Endothelial cell of umbilical vein (primary cell): ENCODE measurements around the gene VCL. TPM values are rescaled to one million over a fixed set of nuclear protein-coding genes. Genes with fewer than 3 reads are reported as not detected.
A peak's percentile ranks its signal among the peaks of the same experiment; 100 is the strongest.

ENCODE experiments used
- BruUV-seq: library from RNA; stranded (reverse); fragments of 400-500 nt; replicated peaks from 2 replicates; lab custom pipeline; 2021; lab: Mats Ljungman, UMichigan
- CTCF ChIA-PET: fragments of 300-600, 350-600 bp; sonication (Branson Sonifier 250); formaldehyde crosslinking; loops from one replicate; lab custom pipeline; 2021; ENCODE audit warnings: antibody characterized with exemption, inconsistent platforms; lab: Charles Lee
- POLR2A ChIA-PET: fragments of 300-600, 350-600 bp; sonication (Branson Sonifier 250); formaldehyde crosslinking; loops from one replicate; lab custom pipeline; 2021; ENCODE audit warnings: antibody characterized with exemption, inconsistent platforms; lab: Charles Lee
- DNase-seq: peaks from one replicate; pipeline ENCODE4 v3.0.0-alpha.2; 2011; ENCODE audit warnings: low read depth, low spot score
- FAIRE-seq: peaks from 2 replicates; lab custom pipeline; 2011; peaks lifted over from hg19 to GRCh38; lab: Jason Lieb, UNC
- H2AFZ ChIP-seq: 2 replicates; pipeline ENCODE4 v1.6.0; 2012; ENCODE audit warnings: low read depth, low read length, control low read depth, inconsistent platforms
- H3K27ac ChIP-seq: 2 replicates; pipeline ENCODE4 v1.5.1; 2011; ENCODE audit warnings: low read depth, mild to moderate bottlenecking, control low read depth, low read length, moderate library complexity; ENCODE audit not compliant: insufficient read depth
- H3K27me3 ChIP-seq, 2 experiments: 2 replicates each; pipeline versions ENCODE4 v1.6.0 to v1.6.1; 2011; ENCODE audit warnings: low read length in 2 of 2, mixed read lengths in 1 of 2; ENCODE audit not compliant: control insufficient read depth in 2 of 2, insufficient read depth in 2 of 2
- H3K36me3 ChIP-seq, 2 experiments: 2 replicates in 1 of 2; 3 replicates in 1 of 2; pipeline ENCODE4 v1.5.1; 2011; ENCODE audit warnings: low read length in 2 of 2, mild to moderate bottlenecking in 1 of 2, moderate library complexity in 1 of 2; ENCODE audit not compliant: control insufficient read depth in 2 of 2, insufficient read depth in 2 of 2; ENCODE audit errors: extremely low read depth in 1 of 2
- H3K4me1 ChIP-seq: 3 replicates; pipeline ENCODE4 v1.5.1; 2011; ENCODE audit warnings: mild to moderate bottlenecking, low read length; ENCODE audit not compliant: control insufficient read depth, insufficient read depth; ENCODE audit errors: extremely low read depth
- H3K4me2 ChIP-seq: 2 replicates; pipeline ENCODE4 v1.6.1; 2011; ENCODE audit warnings: low read length, control low read depth, mixed read lengths; ENCODE audit not compliant: insufficient read depth
- H3K4me3 ChIP-seq, 3 experiments: fragments of 200-600 bp in 1 of 3; sonication (generic), shearing (Covaris generic) in 1 of 3; replicated peaks in 1 of 3; 2 replicates each; pipeline ENCODE4 v1.5.1; 2011 to 2016; ENCODE audit warnings: control low read depth in 3 of 3, low read length in 3 of 3, mild to moderate bottlenecking in 2 of 3, inconsistent platforms in 1 of 3, low read depth in 1 of 3, moderate library complexity in 1 of 3; ENCODE audit not compliant: insufficient read depth in 1 of 3
- H3K79me2 ChIP-seq: 2 replicates; pipeline ENCODE4 v1.6.0; 2012; ENCODE audit warnings: low read length, inconsistent platforms; ENCODE audit not compliant: control insufficient read depth, insufficient read depth
- H3K9ac ChIP-seq: replicated peaks from 2 replicates; pipeline ENCODE3; 2011; ENCODE audit warnings: low read length, control low read depth; ENCODE audit not compliant: insufficient read depth; ENCODE audit errors: extremely low read depth
- H3K9me1 ChIP-seq: replicated peaks from 3 replicates; pipeline ENCODE4 v1.6.0; 2011; ENCODE audit warnings: mild to moderate bottlenecking, low read length; ENCODE audit not compliant: control insufficient read depth, insufficient read depth; ENCODE audit errors: extremely low read depth
- H3K9me3 ChIP-seq: replicated peaks from 2 replicates; pipeline ENCODE4 v1.5.1; 2012; ENCODE audit warnings: low read length, inconsistent platforms; ENCODE audit not compliant: control insufficient read depth, insufficient read depth
- H4K20me1 ChIP-seq: replicated peaks from 2 replicates; pipeline ENCODE3; 2011; ENCODE audit warnings: mild to moderate bottlenecking, low read length; ENCODE audit not compliant: control insufficient read depth, insufficient read depth; ENCODE audit errors: extremely low read depth
- EZH2 ChIP-seq: IDR thresholded peaks from 2 replicates; pipeline ENCODE4 v1.6.1; 2012; ENCODE audit warnings: borderline replicate concordance, low read depth, mild to moderate bottlenecking, moderate library complexity, low read length, inconsistent platforms; ENCODE audit not compliant: severe bottlenecking
- FOS ChIP-seq: IDR thresholded peaks from 2 replicates; pipeline ENCODE4 v1.6.1; 2011; ENCODE audit warnings: mild to moderate bottlenecking, low read length, moderate library complexity, borderline replicate concordance; ENCODE audit not compliant: insufficient read depth
- GATA2 ChIP-seq: IDR thresholded peaks from 2 replicates; pipeline ENCODE4 v1.7.0; 2011; ENCODE audit warnings: low read depth, mild to moderate bottlenecking, moderate library complexity, mixed read lengths, low read length; ENCODE audit not compliant: insufficient read length, insufficient read depth
- JUN ChIP-seq: IDR thresholded peaks from 2 replicates; pipeline ENCODE4 v1.6.1; 2011; ENCODE audit warnings: borderline replicate concordance, low read depth; ENCODE audit not compliant: insufficient read length, insufficient read depth
- MAX ChIP-seq: IDR thresholded peaks from 2 replicates; pipeline ENCODE4 v1.6.1; 2011; ENCODE audit not compliant: insufficient read depth, insufficient read length
- MYC ChIP-seq: IDR thresholded peaks from one replicate; pipeline ENCODE4 v1.6.1; 2011; ENCODE audit warnings: mild to moderate bottlenecking, low read depth, low read length
- POLR2A ChIP-seq: IDR thresholded peaks from 2 replicates; pipeline ENCODE4 v1.6.1; 2012; ENCODE audit warnings: low read depth, mild to moderate bottlenecking, control low read depth, low read length
- POLR2AphosphoS5 ChIP-seq: IDR thresholded peaks from 2 replicates; pipeline ENCODE4 v1.6.1; 2012; ENCODE audit warnings: low read depth, mild to moderate bottlenecking, control low read depth, low read length, moderate library complexity; ENCODE audit not compliant: insufficient read depth
- dilution Hi-C: fragments of 300-500 bp; cut with MboI; formaldehyde crosslinking; loops from one replicate; pipeline ENCODE4 v1.15.0; 2019; ENCODE audit warnings: low sequenced_read_pairs; ENCODE audit not compliant: extremely low pct_ligation_motif_present
- intact Hi-C: fragments of 100-400 bp; cut with micrococcal nuclease; formaldehyde crosslinking; loops from one replicate; pipeline ENCODE4 v1.10.0; 2022
- polyA plus RNA-seq, 4 experiments: library from polyadenylated mRNA; depleted of rRNA in 3 of 4; stranded (reverse) in 3 of 4; unstranded in 1 of 4; fragments of >200 nt; gene quantifications; 2 replicates each; pipeline versions ENCODE4 v1.2.1 to v1.2.3, GENCODE V29; 2011 to 2012; ENCODE audit warnings: missing spikeins in 1 of 4
- total RNA-seq: library from RNA; stranded (reverse); gene quantifications from 2 replicates; pipeline ENCODE4 v1.2.3, GENCODE V29; 2021
- TF ChIP-seq, protein P1 (sequence below), 2 donors: IDR thresholded peaks; 1 replicate in 1 of 2; 2 replicates in 1 of 2; pipeline ENCODE4 v1.5.1; 2011; ENCODE audit warnings: low read length in 2 of 2, mild to moderate bottlenecking in 2 of 2, moderate library complexity in 2 of 2, control low read depth in 1 of 2, inconsistent platforms in 1 of 2, low read depth in 1 of 2; ENCODE audit not compliant: insufficient read depth in 1 of 2; ENCODE audit errors: extremely low read depth in 1 of 2

Gene VCL
- total and polyA plus RNA-seq, 2 donors (not counting 3 experiments of a cell fraction or from before 2014, with no cell fraction given) = 95.4 to 231 TPM

- no peak overlapping the region for H3K9ac ChIP-seq
- no peak overlapping the region for H3K4me3 ChIP-seq
- FAIRE-seq (peak; percentile 74), DNase-seq (peak; percentile 40)
- dilution Hi-C loops = no loop called here
- peaks cover 14 to 24% of the 10 kb centered on the region in 2 experiments for H3K36me3 ChIP-seq
- no peaks in the 10 kb centered on the region for H3K9me1 ChIP-seq
- peaks cover 8% of the 10 kb centered on the region for H3K4me1 ChIP-seq
- TF ChIP-seq POLR2AphosphoS5 = no peak
- peak; percentile 19 for TF ChIP-seq FOS
- CTCF ChIA-PET = interaction anchor here (0.9 to 2.8 kb wide), 9 partner anchors 9 to 101 kb away, joined by 3 to 39 read pairs (median 5); no protein-coding TSS in a partner anchor
- intact Hi-C loops = no loop called here
- H2AFZ ChIP-seq = no peak overlapping the region
- H3K79me2 ChIP-seq = no peaks in the 10 kb centered on the region
- POLR2A ChIA-PET = interaction anchor here (0.7 kb wide), 2 partner anchors 17 to 32 kb away, joined by 3 read pairs; partner anchors contain the start of genes ADK and AP3M1
- H3K4me2 ChIP-seq = peak overlapping the region; percentile 39
- H3K27me3 ChIP-seq = no peaks in the 10 kb centered on the region
- H3K27ac ChIP-seq = no peak overlapping the region
- no peaks in the 10 kb centered on the region for H4K20me1 ChIP-seq
- no TSS peak for BruUV-seq
- no peaks in the 10 kb centered on the region for H3K9me3 ChIP-seq
Measured at GRCh38 chr10:74133923-74134820, 136.3 kb downstream of the VCL start.

- H3K27me3 ChIP-seq = no peaks in the 10 kb centered on the region
- no peaks in the 10 kb centered on the region for H4K20me1 ChIP-seq
- H3K9ac ChIP-seq = no peak overlapping the region
- BruUV-seq = no TSS peak
- H3K36me3 ChIP-seq = peaks cover 14 to 24% of the 10 kb centered on the region in 2 experiments
- H3K4me3 ChIP-seq = no peak overlapping the region
- intact Hi-C loops = no loop called here
- dilution Hi-C loops = no loop called here
- no peak for FAIRE-seq
- H3K27ac ChIP-seq = no peak overlapping the region
- no peaks in the 10 kb centered on the region for H3K9me1 ChIP-seq
- peaks cover 7% of the 10 kb centered on the region for H3K79me2 ChIP-seq
- DNase-seq = no peak
- H3K4me1 ChIP-seq = peaks cover 8% of the 10 kb centered on the region
- no peaks in the 10 kb centered on the region for H3K9me3 ChIP-seq
- H2AFZ ChIP-seq = no peak overlapping the region
- no peak overlapping the region for H3K4me2 ChIP-seq
- POLR2A ChIA-PET = no interaction called here
- TF ChIP-seq MYC (no peak), POLR2A (no peak), MAX (no peak), EZH2 (no peak), POLR2AphosphoS5 (no peak), GATA2 (no peak), FOS (no peak), JUN (no peak)
- TF ChIP-seq, protein P1, sequence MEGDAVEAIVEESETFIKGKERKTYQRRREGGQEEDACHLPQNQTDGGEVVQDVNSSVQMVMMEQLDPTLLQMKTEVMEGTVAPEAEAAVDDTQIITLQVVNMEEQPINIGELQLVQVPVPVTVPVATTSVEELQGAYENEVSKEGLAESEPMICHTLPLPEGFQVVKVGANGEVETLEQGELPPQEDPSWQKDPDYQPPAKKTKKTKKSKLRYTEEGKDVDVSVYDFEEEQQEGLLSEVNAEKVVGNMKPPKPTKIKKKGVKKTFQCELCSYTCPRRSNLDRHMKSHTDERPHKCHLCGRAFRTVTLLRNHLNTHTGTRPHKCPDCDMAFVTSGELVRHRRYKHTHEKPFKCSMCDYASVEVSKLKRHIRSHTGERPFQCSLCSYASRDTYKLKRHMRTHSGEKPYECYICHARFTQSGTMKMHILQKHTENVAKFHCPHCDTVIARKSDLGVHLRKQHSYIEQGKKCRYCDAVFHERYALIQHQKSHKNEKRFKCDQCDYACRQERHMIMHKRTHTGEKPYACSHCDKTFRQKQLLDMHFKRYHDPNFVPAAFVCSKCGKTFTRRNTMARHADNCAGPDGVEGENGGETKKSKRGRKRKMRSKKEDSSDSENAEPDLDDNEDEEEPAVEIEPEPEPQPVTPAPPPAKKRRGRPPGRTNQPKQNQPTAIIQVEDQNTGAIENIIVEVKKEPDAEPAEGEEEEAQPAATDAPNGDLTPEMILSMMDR (IDR thresholded peaks at IDR 0.05; ENCODE audit: extremely low read depth in 1 of 2, insufficient read depth in 1 of 2, low read depth in 1 of 2, low read length in 2 of 2) = no peak
- CTCF ChIA-PET = interaction anchor here (1.0 to 2.8 kb wide), 6 partner anchors 10 to 100 kb away, joined by 3 to 39 read pairs (median 7); no protein-coding TSS in a partner anchor
Measured at GRCh38 chr10:74135452-74135851, 137.5 kb downstream of the VCL start.
